GM21717 (cell line): ENCODE results near the gene GET3.

Source experiments
- ATAC-seq: cut with Tn5 transposase; IDR thresholded peaks from one replicate; pipeline ENCODE4 v1.9.1; 2021; ENCODE audit warnings: mild to moderate bottlenecking, moderate library complexity; ENCODE audit not compliant: unreplicated experiment

GET3 gene

DNA sequence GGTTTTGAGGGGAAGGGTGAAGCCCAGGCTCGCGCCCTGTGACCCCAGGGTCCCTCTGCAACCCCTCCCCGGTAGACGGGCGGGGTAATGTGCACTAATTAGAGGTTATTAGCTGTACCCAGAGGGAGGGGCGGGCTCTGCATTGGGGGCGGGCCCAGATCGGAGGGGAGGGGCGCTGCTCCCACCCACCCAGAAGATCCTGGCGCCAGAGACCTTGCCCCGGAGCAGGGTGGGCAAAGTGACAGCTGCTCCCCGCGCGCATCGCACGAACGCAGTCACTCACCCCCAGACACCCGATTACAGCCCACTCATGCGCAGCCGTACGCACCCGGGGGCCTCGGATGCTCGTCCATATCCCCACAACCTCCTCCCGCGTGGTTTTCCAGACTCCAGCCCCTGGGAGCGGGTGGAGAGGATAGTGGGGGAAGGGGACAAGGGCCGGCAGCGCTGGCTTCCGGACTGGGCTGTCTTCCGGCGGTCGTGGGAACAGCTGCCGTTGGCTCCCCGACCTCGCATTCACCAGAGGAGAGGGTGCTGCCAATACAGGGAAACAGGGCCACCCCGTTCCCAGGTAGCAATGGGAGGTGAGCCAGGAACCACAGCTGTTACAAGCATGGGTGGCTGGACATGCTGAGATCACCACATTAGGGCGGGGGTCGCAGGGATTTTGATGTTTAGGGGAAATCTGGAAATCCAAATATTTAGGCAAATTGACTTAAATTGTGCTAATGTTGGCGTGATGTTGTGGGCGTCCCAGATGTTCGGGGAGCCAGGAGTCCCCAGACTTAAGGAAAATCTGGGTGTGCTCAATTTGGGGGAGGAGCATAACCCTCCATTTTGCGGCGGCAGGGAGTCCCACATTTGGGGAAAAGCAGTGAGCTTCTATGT is 41.0 kb downstream of the GET3 start:
- no peak for ATAC-seq

DNA sequence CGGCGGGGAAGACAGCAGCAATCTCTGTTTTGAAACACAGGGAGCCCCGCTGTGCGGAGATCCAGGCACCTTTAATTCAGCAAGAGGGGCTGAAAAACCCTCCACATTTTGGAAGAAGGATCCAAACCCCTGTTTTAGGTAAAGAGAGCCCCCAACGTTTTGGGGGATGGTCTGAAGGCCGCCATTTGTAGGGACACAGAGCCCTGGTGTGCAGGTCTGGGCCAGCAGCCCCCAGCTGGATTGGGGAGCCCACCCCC is 41.5 kb downstream of the GET3 start:
- ATAC-seq, result no peak

GRCh38 chr19:12779162-12779993 is 42.1 kb downstream of the GET3 start:
- ATAC-seq, result no peak

DNA sequence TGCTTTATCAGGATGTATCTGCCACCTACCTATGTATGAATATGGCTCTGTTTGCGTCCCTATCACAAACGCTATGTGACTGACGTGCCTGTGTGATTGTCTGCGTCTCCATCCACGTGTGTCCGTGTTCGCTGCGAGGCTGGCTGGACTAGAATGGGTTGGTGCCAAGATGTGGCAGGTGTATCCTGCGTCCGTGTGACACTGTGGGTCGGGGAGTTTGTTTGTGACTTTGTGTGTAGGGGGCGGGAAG is 44.8 kb downstream of the GET3 start:
- ATAC-seq, result peak; percentile 8

- ATAC-seq, result peak; percentile 23
Observed at GRCh38 chr19:12782424-12783290, 45.4 kb downstream of the GET3 start.

DNA sequence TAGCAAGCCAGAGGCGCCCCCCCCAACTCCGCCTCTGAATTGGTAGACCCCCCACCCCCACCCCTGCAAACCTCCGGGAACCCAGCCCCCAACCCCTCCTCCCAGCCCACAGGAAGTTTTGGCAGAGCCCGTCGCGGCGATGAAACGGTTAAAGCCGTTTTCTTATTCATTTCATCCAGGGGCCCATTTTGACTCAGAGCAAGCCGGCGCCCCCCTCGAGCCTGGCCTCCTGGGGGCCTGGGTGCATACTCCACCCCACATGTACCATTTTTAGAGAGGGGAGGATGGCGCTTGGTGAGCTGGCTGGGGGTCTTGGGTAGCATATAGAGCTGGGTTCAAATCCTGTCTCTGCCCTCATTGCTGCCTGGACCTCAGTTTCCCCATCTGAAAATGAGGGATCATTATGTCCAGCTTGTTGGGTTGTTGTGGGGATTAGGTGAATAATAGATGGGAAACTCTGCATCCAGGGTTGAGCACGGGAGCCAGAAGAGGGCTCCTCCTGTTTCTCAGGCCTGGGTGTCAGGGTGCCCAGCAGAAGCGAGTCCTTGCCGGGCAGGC is 46.1 kb downstream of the GET3 start:
- ATAC-seq, result no peak

- no peak for ATAC-seq
Observed at GRCh38 chr19:12783849-12784393, 46.6 kb downstream of the GET3 start.

DNA sequence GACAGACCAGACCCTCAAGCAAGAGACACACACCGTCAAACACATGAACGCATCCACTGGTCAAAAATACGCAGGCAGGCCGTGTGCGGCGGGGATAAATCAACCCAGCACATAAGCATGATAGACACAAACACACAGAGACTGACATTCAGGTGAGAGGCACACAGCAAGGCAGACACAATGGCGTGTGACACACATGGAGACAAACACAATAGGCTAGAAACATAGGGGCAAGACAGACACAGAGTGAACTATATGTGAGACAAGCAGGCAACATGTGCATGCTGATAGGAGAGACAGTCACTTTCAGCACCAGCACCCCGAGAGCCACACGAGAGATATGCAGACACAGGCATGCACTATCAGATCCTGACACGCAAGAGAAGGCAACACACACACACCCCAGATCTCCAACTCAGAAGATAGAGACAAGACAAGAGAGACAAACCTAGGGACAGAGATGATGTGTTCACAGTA is 47.1 kb downstream of the GET3 start:
- no peak for ATAC-seq

GRCh38 chr19:12784871-12785430 is 47.7 kb downstream of the GET3 start:
- ATAC-seq, result no peak

DNA sequence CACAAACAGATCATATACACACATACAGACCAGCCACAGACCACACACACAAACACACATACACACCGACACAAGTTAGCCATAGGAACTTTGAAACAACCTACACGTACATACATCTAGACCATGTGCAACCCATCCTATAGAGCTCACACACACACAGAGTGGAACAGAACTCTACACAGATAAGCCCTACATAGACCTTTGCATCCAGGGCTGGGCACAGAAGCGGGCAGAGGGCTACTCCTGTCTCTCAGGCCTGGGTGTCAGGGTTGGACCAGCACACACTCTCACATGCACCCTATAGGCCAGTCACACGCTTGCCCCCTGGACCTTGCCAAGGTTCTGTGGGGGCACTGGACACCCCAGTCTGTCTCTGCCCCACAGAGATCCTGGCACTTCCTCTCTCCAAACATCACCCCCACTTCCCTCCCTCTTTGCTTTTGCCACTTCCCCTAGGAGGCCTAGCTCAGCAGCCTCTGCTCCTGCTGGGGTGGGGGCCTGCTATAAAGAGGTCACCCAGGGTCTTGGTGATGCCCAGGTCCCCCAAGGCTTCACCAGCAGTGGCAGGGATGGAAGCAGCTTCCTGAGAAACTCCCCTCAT is 48.2 kb downstream of the GET3 start:
- no peak for ATAC-seq

DNA sequence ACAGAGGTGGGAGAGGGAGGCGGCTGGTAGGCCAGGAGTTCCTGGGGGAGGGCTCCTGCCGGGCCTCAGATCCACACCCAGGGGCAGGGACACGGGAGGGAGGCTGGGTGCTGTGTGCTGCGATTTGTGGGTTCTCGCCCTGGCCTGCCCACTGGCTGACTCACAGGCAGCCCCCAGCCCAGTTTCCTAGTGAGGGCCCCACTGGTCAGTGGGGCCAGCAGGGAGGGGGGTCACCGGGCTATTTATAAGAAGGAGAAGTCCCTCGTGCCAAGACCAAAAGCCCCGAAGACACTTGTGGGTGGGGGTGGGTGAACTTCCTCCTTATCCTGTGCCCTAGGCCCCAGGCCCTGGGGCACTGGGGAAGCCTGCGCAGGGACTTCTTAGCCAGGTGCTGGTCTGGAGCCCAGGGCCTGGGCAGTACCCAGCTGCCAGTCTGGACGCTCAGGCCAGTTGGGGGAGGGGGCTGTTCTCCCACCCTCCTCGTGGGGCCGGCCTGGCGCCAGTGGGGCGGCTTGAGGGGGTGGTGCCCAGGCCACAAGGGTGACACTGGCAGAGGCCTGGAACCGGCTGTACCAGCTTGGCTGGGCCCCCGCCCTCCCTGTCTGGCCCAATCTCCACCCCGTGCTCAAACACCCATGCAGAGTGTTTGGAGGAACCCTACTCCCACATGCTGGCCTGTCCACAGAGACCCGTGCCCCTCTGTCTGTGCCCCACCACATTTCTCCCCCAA is 49.0 kb downstream of the GET3 start:
- ATAC-seq, result no peak

DNA sequence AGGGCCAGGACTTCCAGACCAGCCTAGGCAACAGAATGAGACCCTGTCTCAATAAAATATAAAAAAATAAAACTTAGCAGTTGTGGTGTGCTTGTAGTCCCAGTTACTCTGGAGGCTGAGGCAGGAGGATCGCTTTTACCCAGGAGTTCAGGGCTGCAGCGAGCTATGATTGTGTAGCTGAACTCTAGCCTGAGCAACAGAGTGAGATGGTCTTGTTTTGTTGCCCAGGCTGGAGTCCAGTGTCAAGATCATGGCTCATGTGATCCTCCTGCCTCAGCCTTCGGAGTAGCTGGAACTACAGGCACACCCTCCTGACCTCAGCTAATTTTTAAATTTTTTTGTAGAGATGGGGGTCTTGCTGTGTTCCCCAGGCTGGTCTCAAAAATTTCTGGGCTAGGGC is 49.7 kb downstream of the GET3 start:
- no peak for ATAC-seq

DNA sequence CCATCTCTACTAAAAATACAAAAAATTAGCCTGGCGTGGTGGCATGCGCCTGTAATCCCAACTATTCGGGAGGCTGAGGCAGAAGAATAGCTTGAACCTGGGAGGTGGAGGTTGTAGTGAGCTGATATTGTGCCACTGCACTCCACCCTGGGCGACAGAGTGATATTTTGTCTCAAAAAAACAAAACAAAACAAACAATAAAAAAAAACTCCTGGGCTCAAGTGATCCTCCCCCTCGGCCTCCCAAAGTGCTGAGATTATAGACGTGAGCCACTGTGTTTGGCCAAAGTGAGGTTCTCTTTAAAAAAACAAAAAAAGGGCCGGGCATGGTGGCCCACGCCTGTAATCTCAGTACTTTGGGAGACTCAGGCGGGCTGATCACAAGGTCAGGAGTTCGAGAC is 50.2 kb downstream of the GET3 start:
- ATAC-seq, result no peak

DNA sequence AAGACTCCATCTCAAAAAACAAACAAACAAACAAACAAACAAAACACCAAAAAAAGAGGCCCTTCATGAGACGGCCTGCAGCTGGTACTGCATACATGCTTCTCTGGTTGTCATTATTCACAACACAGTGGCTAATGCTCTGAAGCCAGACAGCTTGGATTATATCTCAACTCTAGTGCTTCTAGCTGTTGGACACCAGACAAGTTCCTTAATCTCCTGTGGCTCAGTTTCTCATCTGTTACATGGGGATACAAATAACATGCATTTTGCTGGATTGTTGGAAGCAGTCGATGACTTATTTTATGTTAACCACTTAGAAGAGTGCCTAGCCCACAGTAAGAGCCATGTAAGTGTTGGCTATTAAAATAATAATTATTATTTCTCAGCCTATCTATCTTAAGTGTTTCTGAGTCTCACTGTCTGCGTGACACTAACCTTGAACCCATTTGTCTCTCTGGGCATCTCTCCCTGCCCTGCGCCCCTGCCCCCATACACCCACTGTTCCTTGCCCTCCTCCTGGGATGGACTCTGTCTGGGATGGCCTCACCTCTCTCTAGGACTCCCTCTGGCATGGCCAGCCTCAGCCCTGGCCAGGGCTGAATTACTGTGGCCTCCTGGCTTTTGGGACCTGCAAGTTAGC is 50.9 kb downstream of the GET3 start:
- ATAC-seq, result no peak

DNA sequence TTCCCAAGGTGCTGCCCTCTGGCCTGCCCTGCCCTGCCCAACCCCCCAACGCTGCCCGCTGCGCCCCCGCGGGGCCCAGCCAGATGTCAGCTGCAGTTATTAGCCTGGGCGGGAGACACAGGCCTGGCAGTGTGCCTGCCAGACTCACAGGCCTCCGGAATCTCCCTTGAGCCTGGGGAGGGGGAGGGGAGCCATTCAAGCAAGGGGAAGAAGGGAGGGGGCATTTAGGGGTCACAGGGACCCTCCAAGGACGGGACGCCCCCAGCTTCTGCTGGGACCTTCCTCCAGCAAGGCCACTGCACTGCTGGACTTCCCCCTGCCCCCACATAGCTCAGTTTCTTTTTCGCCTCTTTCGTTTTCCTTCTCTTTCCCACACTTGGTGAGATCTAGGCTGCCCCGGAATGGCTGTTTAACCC is 51.4 kb downstream of the GET3 start:
- no peak for ATAC-seq

- ATAC-seq, result no peak
Observed at GRCh38 chr19:12789098-12789903, 52.0 kb downstream of the GET3 start.

DNA sequence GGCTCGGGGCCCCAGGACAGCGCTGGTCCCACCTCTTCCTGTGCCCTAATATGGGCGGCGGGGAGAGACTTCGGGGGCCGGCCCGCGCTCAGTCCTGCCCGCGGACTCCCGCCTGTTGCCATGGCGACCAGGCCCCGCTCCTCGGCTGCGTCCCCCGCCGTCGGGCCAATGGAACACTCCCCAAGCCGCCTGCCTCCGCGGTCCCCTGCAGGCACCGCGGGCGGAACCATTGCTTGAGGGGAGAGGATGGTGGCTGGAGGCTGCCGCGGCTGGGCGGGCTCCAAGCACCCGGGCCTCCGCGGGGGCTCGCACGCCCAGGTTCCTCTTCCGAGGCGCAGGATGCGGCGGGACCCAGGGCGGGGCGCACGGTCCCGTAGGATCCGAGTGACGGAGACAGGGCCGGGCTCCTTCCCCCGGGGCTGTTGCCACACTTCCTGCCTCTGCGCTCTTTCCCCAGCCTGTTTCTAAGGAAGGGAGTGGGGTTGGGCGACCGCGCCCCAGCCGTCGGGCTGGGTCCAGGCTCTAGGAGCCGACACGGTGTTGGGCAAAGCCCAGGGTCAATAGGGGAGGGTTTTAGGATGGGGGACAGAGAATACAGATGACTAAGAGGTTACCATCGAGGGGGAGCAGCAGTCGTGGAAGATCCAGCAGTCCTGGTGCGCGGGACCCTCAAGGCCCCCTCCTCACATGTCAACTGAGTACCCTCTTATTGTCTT is 52.8 kb downstream of the GET3 start:
- ATAC-seq, result peak; percentile 31
